Measurements from ENCODE around the gene DIPK1C. TPM values are rescaled to one million over a fixed set of nuclear protein-coding genes. Genes with fewer than 3 reads are reported as not detected.

Gene DIPK1C
- total and polyA plus RNA-seq, 2 of the 4 experiments (the other 2 are of a cell fraction): not detected

GRCh38 chr18:74486119-74486849, 29.2 kb upstream of the DIPK1C start:
- no peaks in the 10 kb centered on the region for H3K9me3 ChIP-seq (ENCODE audit: control insufficient read depth, insufficient read depth, low read length)
- in situ Hi-C loops (cut with MboI; ENCODE audit: low sequenced_read_pairs) (no loop called here), dilution Hi-C loops (cut with HindIII; ENCODE audit: low sequenced_read_pairs, unreplicated experiment) (no loop called here), intact Hi-C loops (cut with micrococcal nuclease) (no loop called here)
- no TSS peak for BruUV-seq (replicated peaks)
- no peak overlapping the region for H3K23ac ChIP-seq (ENCODE audit: low read depth, low read length)
- no peak overlapping the region for H3K9ac ChIP-seq (ENCODE audit: low read depth, low read length)
- H2BK120ac ChIP-seq (ENCODE audit: low read depth, low read length): no peak overlapping the region
- no peak overlapping the region for H2AK5ac ChIP-seq (ENCODE audit: low read depth, low read length)
- no peak overlapping the region for H3K56ac ChIP-seq (ENCODE audit: extremely low read depth, insufficient read depth, low read length)
- no peaks in the 10 kb centered on the region for H3K36me3 ChIP-seq (ENCODE audit: control insufficient read depth, insufficient read depth, low read length)
- no peak overlapping the region for H4K8ac ChIP-seq (ENCODE audit: low read depth in 2 of 2, low read length in 2 of 2)
- DNase-seq: no peak
- H4K91ac ChIP-seq (ENCODE audit: insufficient read depth, low read depth, low read length): no peak overlapping the region
- no peak overlapping the region for H3K14ac ChIP-seq (replicated peaks; ENCODE audit: low read depth, low read length)
- no peaks in the 10 kb centered on the region for H4K20me1 ChIP-seq (ENCODE audit: insufficient read depth, low read length)
- TF ChIP-seq FOS (IDR thresholded peaks at IDR 0.05; ENCODE audit: low read depth, low read length) (no peak), CHD1 (IDR thresholded peaks at IDR 0.05; ENCODE audit: low read depth, low read length) (no peak), MAFK (IDR thresholded peaks at IDR 0.05; ENCODE audit: low read depth, low read length) (no peak), RAD21 (IDR thresholded peaks at IDR 0.05; ENCODE audit: low read length) (no peak)
- H2BK20ac ChIP-seq (ENCODE audit: low read depth, low read length): no peak overlapping the region
- no peak for ATAC-seq (ENCODE audit: low read depth)
- H3K18ac ChIP-seq (ENCODE audit: low read depth, low read length): no peak overlapping the region
- H2AK9ac ChIP-seq (replicated peaks; ENCODE audit: low read depth, low read length, poor library complexity): no peak overlapping the region
- no peak overlapping the region for H3K4me3 ChIP-seq (ENCODE audit: insufficient read depth, low read depth, low read length)
- H3K9me1 ChIP-seq (ENCODE audit: insufficient read depth, low read length): no peaks in the 10 kb centered on the region
- H3K27ac ChIP-seq (ENCODE audit: insufficient read depth, low read length): no peak overlapping the region
- no peaks in the 10 kb centered on the region for H3K79me1 ChIP-seq (ENCODE audit: low read depth in 1 of 2, low read length in 2 of 2)
- H3K4me1 ChIP-seq (ENCODE audit: control insufficient read depth, insufficient read depth, low read length): no peaks in the 10 kb centered on the region
- no peak overlapping the region for H4K5ac ChIP-seq (ENCODE audit: low read depth, low read length)
- ChIA-PET POLR2A (ENCODE audit: unreplicated experiment) (no interaction called here), CTCF (interaction anchor here (0.6 kb wide), 1 partner anchor 52 kb away, joined by 3 read pairs; no protein-coding TSS in a partner anchor)
- no peak overlapping the region for H2BK15ac ChIP-seq (ENCODE audit: low read depth, low read length)
- no peak overlapping the region for H2BK5ac ChIP-seq (ENCODE audit: low read depth, low read length, poor library complexity, severe bottlenecking)
- H2AFZ ChIP-seq (replicated peaks; ENCODE audit: low read length, poor library complexity): peak overlapping the region; percentile 23
- 50% methylated on average over 2 of the region's 15 CpGs; no CpG with 5 or more reads in 1 of the 2 experiments for WGBS, 2 experiments (ENCODE audit: extremely low coverage in 2 of 2, insufficient read length in 1 of 2)
- H3K4ac ChIP-seq (ENCODE audit: low read depth, low read length): no peak overlapping the region
- H3K27me3 ChIP-seq (ENCODE audit: control insufficient read depth, insufficient read depth, low read length): peaks cover 15% of the 10 kb centered on the region
- H3K4me2 ChIP-seq (ENCODE audit: low read depth, low read length): no peak overlapping the region

Measured in IMR-90 (cell line).